Activated T-helper 1 cell treated with Interleukin-2 at 50 U/mL for 16 hours (primary cell): ENCODE measurements around the gene IFIT1B.
A peak's percentile ranks its signal among the peaks of the same experiment; 100 is the strongest.
"Not testable (repeated sequence)": the region's sequence is repeated elsewhere in the genome, so short reads cannot be mapped to it uniquely, and the experiment has no call there.

Source experiments
- DNase-seq: peaks from one replicate; pipeline ENCODE4 v3.0.0-alpha.2; 2020; ENCODE audit warnings: low read depth

The IFIT1B gene

GRCh38 chr10:89384474-89385340, 6.9 kb downstream of the IFIT1B start:
- DNase-seq = no peak

GRCh38 chr10:89388806-89389205, 10.9 kb downstream of the IFIT1B start:
- DNase-seq = no peak

DNA sequence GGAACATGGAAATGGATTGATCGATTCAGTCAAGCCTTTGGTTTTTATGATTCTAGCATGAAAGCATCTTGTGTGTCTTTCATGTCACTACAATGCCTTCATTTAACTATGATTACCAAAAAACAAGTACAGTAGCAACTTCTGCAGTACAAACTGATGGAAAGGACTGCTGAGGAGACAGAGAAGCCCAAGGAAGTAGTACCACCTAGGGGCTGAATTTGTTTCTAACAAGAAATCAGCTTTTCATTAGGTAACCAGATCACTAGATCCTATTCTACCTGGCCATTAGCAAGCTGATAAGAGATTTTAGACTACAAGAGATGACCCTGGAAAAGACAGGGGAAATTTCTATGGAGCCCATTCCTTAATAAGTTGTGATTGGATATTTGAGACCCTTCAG, 11.4 kb downstream of the IFIT1B start:
- no peak for DNase-seq

DNA sequence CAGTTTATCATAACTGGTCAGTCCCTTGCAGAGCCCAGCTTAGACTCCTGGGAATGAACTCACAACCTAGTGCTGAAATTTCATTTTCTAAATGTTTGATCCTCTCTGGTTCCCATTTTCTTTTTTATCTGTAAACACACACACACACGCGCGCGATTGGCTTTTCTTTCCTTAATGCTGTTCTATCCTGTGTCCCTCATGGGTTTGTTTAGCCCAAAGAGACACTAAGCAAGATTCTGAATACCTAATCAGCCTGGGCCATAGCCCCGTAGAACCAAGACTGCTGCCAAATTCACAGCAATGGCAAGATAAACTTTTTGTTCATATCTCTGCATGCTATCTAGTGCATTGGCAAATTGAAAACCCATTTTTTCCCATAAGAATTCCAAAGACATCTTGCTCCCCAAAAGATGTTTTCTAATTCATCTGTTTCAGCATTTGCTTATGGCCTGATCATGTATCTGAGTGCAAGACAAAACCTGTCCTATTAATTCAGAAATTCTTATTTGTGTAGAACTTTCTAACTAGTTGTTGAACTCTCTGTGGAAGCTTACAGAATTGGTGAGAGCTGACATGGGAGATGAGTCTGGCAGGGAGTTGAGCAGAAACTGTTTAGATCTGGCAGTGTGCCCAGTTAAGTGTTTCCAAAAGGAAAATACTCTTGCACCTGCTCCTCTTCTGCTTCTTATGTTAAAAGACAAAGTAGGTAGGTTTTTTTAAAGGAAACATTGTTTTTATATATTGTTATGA, 12.8 kb downstream of the IFIT1B start:
- DNase-seq = no peak

GRCh38 chr10:89391226-89391576, 13.3 kb downstream of the IFIT1B start:
- DNase-seq = not testable (repeated sequence)

GRCh38 chr10:89391907-89392756, 14.3 kb downstream of the IFIT1B start, which contains the start of gene IFIT1:
Gene IFIT1 (plus strand): TSS chr10:89392623. CDS start chr10:89392713, 90 bp downstream.
- peak; percentile 3 for DNase-seq

DNA sequence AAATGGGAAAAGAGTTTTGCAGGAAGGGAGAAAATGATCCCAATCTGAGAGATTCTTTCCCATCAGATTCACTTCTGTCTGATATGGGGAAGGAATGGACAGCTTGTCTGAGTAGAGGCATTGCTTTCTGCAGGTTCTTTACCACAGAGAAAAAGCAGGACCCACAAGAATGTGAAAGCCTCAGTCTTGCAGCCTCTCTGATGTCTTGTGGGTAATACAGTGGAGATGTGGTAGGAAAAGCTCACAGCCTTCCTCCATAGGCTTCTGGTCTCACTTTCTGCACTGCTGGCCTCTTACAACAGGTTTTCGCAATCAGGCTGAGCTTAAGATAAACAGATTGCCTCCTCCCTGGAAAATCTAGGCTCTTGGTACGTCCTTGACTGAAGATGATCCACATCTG, 15.1 kb downstream of the IFIT1B start:
- DNase-seq = no peak

DNA sequence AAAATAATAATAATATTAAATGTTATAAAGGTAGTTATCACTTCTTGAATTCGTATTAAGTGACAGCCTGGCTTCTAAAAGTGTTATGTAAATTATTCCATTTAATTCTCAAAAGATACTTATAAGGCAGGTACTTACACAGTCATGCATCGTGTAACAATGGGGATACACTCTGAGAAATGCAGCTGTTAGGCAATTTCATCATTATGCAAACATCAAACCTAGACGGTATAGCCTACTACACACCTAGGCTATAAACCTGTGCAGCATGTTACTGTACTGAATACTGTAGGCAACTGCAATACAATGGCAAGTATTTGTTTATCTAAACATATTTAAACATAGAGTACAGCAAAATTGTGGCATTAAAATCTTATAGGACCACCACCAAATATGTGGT, 16.0 kb downstream of the IFIT1B start:
- no peak for DNase-seq

DNA sequence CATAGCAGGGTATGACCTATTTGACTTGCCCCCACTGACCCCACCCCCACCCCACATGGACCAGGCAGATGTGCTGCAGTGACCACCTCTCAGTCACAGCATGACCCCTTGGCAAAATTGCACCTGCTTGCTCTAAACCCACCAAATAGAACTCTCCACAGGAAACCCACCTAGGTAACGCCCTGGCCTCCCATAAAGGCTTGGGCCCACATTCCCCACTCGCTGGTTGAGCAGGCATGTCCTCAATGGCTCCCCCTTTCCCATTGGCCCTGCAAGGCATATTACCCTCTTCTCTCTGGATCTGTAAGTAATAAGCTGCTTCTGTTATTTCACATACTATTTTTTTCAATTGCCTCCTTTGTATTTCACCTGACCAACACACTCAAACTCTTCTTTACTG, 17.3 kb downstream of the IFIT1B start:
- DNase-seq = no peak

GRCh38 chr10:89398003-89398749, 20.3 kb downstream of the IFIT1B start:
- no peak for DNase-seq

GRCh38 chr10:89399956-89400355, 22.1 kb downstream of the IFIT1B start:
- DNase-seq = no peak

DNA sequence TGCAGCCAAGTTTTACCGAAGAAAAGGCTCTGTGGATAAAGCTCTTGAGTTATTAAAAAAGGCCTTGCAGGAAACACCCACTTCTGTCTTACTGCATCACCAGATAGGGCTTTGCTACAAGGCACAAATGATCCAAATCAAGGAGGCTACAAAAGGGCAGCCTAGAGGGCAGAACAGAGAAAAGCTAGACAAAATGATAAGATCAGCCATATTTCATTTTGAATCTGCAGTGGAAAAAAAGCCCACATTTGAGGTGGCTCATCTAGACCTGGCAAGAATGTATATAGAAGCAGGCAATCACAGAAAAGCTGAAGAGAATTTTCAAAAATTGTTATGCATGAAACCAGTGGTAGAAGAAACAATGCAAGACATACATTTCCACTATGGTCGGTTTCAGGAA, 25.2 kb downstream of the IFIT1B start:
- no peak for DNase-seq

DNA sequence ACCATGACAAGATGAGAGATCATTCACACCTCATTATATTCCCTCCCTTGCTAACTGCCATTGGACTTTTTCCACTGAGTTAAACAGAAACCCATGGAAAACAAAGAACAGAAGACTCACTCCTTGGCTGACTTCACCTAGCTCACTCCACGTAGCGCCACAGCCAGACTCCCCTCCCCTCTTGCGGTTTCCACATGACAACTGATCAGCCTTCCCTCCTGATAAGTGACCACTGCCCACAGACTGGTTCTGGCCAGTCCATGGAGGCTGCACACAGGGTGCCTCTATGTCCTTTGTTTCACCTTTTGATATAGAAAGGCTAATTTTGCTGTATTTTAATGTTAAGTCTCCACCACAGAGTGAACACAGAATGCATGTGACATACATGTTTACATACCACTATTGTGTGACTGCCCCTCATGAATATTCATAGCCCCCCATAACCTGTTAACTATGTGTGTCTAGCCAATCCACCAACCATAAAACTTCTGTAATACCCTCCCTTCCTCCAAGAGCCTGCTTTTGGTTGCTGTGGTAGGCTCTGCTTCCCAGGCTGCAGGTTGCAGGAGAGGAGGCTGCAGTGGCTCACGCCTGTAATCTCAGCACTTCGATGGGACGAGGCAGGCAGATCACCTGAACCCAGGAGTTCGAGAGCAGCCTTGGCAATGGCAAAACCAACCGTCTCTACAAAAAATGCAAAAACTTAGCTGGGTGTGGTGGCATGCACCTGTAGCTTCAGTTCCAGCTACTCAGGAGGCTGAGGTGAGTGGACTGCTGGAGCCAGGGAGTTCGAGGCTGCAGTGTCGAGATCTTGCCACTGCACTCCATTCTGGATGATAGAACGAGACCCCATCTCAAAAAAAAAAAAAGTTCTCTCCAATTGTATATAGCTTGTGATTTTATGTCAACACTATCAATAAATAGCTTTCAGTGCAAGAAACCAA, 26.5 kb downstream of the IFIT1B start:
- DNase-seq = no peak

DNA sequence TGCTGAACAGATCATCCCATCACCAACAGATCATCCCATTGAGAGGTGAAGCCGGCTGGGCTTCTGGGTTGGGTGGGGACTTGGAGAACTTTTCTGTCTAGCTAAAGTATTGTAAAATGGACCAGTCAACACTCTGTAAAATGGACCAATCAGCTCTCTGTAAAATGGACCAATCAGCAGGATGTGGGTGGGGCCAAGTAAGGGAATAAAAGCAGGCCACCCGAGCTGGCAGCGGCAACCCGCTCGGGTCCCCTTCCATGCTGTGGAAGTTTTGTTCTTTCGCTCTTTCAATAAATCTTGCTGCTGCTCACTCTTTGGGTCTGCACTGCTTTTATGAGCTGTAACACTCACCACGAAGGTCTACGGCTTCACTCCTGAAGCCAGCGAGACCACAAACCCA, 28.3 kb downstream of the IFIT1B start:
- DNase-seq = not testable (repeated sequence)

DNA sequence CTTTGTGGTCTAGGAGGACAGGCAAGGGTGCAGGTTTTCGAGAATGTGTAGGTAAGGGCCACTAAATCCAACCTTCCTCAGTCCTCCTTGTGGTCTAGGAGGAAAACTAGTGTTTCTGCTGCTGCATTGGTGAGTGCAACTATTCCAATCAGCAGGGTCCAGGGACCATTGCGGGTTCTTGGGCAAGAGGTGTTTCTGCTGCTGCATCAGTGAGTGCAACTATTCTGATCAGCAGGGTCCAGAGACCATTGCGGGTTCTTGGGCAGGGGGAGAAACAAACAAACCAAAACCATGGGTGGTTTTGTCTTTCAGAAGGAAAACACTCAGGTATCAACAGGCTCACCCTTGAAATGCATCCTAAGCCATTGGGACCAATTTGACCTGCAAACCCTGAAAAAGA, 29.9 kb downstream of the IFIT1B start:
- not testable (repeated sequence) for DNase-seq

DNA sequence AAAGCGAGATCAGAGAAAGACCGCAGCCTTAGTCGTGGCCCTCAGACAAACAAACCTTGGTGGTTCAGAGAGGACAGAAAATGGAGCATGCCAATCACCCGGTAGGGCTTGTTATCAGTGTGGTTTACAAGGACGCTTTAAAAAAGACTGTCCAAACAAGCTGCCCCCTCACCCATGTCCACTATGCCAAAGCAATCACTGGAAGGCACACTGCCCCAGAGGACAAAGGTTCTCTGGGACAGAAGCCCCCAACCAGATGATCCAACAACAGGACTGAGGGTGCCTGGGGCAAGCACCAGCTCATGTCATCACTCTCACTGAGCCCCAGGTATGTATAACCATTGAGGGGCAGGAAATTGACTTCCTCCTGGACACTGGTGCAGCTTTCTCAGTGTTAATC, 31.4 kb downstream of the IFIT1B start:
- not testable (repeated sequence) for DNase-seq

DNA sequence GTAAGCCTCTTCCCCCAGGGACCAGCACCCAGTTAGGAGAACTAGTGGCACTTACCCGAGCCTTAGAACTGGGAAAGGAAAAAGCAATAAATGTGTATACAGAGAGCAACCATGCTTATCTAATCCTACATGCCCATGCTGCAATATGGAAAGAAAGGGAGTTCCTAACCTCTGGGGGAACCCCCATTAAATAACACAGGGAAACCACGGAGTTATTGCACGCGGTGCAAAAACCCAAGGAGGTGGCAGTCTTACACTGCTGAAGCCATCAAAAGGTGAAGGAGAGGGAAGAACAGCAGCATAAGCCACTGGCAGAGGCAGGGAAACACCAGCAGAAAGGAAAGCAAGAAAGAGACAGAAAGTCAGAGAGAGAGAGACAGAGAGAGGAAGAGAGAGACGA, 32.7 kb downstream of the IFIT1B start:
- DNase-seq = not testable (repeated sequence)

DNA sequence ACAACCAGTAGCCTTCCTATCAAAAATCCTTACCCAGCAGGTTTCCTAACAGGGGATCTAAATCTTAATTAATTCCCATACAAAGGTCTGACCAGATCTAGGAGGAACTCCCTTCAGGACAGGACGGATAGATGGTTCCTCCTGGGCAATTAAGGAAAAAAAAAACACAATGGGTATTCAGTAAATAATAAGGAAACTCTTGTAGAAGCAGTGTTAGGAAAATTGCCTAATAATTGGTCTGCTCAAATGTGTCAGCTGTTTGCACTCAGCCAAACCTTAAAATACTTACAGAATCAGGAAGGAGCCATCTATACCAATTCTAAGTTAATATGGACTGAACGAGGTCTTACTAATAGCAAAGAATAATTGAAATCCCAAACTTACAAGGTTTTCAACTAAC, 33.3 kb downstream of the IFIT1B start:
- DNase-seq = not testable (repeated sequence)

DNA sequence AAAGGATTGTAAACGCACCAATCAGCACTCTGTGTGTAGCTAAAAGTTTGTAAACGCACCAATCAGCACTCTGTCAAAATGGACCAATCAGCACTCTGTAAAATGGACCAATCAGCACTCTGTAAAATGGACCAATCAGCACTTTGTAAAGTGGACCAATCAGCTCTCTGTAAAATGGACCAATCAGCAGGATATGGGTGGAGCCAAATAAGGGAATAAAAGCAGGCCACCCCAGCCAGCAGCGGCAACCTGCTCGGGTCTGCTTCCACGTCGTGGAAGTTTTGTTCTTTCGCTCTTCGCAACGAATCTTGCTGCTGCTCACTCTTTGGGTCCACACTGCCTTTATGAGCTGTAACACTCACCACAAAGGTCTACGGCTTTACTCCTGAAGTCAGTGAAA, 34.4 kb downstream of the IFIT1B start:
- DNase-seq = not testable (repeated sequence)

GRCh38 chr10:89413398-89413912, 35.6 kb downstream of the IFIT1B start:
- no peak for DNase-seq
